OCI-LY1 (cell line): ENCODE results near the gene SPATA9.

ENCODE experiments used
- CTCF ChIP-seq: fragments of 200-600 bp; sonication (generic), shearing (Covaris generic); IDR thresholded peaks from 2 replicates; pipeline ENCODE4 v1.5.1; 2017; ENCODE audit warnings: mild to moderate bottlenecking, antibody characterized with exemption, low read length, moderate library complexity, mixed read lengths
- EZH2 ChIP-seq: fragments of 200-600 bp; sonication (generic), shearing (Covaris generic); IDR thresholded peaks from 2 replicates; pipeline ENCODE4 v1.8.0; 2017; ENCODE audit warnings: borderline replicate concordance, mixed run types, mild to moderate bottlenecking, antibody characterized with exemption, low read length, moderate library complexity, mixed read lengths

GRCh38 chr5:95619096-95619495, 63.7 kb downstream of the SPATA9 start:
- no peak for TF ChIP-seq CTCF
- no peak for TF ChIP-seq EZH2
